A549 treated with dexamethasone at 1 μM for 4 hours (cell line): ENCODE data around the gene SH3BP5. TPM values are rescaled to one million over a fixed set of nuclear protein-coding genes. Genes with fewer than 3 reads are reported as not detected.

ENCODE experiments used
- total RNA-seq: library from RNA; stranded (reverse); fragments of 200-300 nt; extraction: Qiagen RNA extraction; gene quantifications from 5 replicates; pipeline ENCODE4 v1.2.3, GENCODE V29; 2022

Gene SH3BP5
- 14.6 to 16.0 TPM (median 15.7 TPM) in 5 replicates for total RNA-seq

GRCh38 chr3:15332405-15333098 is at the start of gene SH3BP5:
SH3BP5 (minus strand) TSS chr3:15332586; CDS start chr3:15332408, 178 bp downstream.

DNA sequence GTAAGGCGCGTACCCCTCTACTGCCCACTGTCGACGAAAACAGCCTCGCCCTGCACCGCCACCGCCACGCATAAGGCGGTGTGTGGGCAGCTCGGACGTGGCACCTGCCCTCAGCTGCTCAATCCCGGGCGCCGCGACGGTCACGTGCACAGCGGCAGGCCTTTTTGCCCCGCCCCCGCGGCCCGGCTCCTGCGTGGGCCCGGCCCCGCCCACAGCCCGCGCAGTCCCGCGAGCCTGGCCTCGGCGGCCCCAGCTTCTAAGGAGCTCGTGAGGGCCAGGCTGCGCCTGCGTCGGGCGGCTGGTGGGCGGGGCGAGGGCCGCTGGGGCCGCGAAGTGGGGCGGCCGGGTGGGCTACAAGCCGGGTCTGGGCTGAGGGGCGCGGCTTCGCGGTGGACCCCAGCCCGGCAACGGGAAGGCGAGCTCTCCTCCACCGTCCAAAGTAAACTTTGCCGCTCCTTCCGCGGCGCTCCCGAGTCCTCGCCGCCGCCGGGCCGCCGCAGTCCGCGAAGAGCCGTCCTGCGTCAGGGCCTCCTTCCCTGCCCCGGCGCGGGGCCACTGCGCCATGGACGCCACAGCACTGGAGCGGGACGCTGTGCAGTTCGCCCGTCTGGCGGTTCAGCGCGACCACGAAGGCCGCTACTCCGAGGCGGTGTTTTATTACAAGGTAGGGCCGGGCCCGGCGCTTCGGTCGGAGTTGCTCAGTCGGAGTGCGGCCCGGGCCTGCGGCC is 126.3 kb downstream of the SH3BP5 start, which contains the start of gene CAPN7:
TSS of gene CAPN7 (plus strand) at position 313 of the 728 bp plus-strand sequence. CDS start at position 563, 250 bp downstream.

Other genes starting within 250 kb of the SH3BP5 start
- 9.0 to 11.7 TPM (median 10.8 TPM) in 5 replicates for gene RBSN, start 233.4 kb downstream of the SH3BP5 start, total RNA-seq
- gene CAPN7, start 126.3 kb downstream of the SH3BP5 start, total RNA-seq, result 23.5 to 29.0 TPM (median 28.2 TPM) in 5 replicates
- 27.2 to 29.2 TPM (median 28.3 TPM) in 5 replicates for gene METTL6, start 95.0 kb upstream of the SH3BP5 start, total RNA-seq
- gene EAF1, start 95.0 kb upstream of the SH3BP5 start, total RNA-seq, result 14.4 to 19.4 TPM (median 17.5 TPM) in 5 replicates
- gene COLQ, start 189.1 kb upstream of the SH3BP5 start, total RNA-seq, result 0.12 to 0.36 TPM (median 0.28 TPM) in 5 replicates